Hepatocyte (in vitro differentiated cells): ENCODE results near the gene CUL9. TPM values are rescaled to one million over a fixed set of nuclear protein-coding genes. Genes with fewer than 3 reads are reported as not detected.

Experiments used
- DNase-seq: peaks from one replicate; pipeline ENCODE4 v3.0.0-alpha.2; 2016; ENCODE audit warnings: low spot score
- H2AFZ ChIP-seq: fragments of 200-600 bp; sonication (generic); 2 replicates; pipeline ENCODE4 v1.6.0; 2016; ENCODE audit warnings: antibody characterized with exemption, mild to moderate bottlenecking
- H3K27ac ChIP-seq: fragments of 200-600 bp; sonication (generic); 2 replicates; pipeline ENCODE4 v1.5.1; 2016; ENCODE audit warnings: mild to moderate bottlenecking
- H3K27me3 ChIP-seq: fragments of 200-600 bp; sonication (generic); 2 replicates; pipeline ENCODE4 v1.6.1; 2016
- H3K36me3 ChIP-seq: fragments of 200-600 bp; sonication (generic); replicated peaks from 2 replicates; pipeline ENCODE4 v1.5.1; 2016; ENCODE audit warnings: low read depth; ENCODE audit not compliant: insufficient read depth
- H3K4me1 ChIP-seq: fragments of 200-600 bp; sonication (generic); 2 replicates; pipeline ENCODE4 v1.5.1; 2016; ENCODE audit warnings: mild to moderate bottlenecking, moderate library complexity; ENCODE audit not compliant: insufficient read depth
- H3K4me2 ChIP-seq: fragments of 200-600 bp; sonication (generic); 2 replicates; pipeline ENCODE4 v1.6.0; 2016
- H3K4me3 ChIP-seq: fragments of 200-600 bp; sonication (generic); 2 replicates; pipeline ENCODE4 v1.5.1; 2016; ENCODE audit warnings: mild to moderate bottlenecking
- H3K79me2 ChIP-seq: fragments of 200-600 bp; sonication (generic); 2 replicates; pipeline ENCODE4 v1.6.0; 2017; ENCODE audit warnings: mild to moderate bottlenecking
- H3K9me2 ChIP-seq: fragments of 200-600 bp; sonication (generic); replicated peaks from 2 replicates; pipeline ENCODE4 v1.6.0; 2017; ENCODE audit warnings: mild to moderate bottlenecking; ENCODE audit not compliant: insufficient read depth
- H3K9me3 ChIP-seq: fragments of 200-600 bp; sonication (generic); 2 replicates; pipeline ENCODE4 v1.5.1; 2016; ENCODE audit warnings: low read depth, mild to moderate bottlenecking
- H4K20me1 ChIP-seq: fragments of 200-600 bp; sonication (generic); 2 replicates; pipeline ENCODE4 v1.6.0; 2016; ENCODE audit warnings: mild to moderate bottlenecking; ENCODE audit not compliant: insufficient read depth, poor library complexity, severe bottlenecking
- EZH2 ChIP-seq: fragments of 200-600 bp; sonication (generic); IDR thresholded peaks from 2 replicates; pipeline ENCODE4 v1.6.1; 2016; ENCODE audit warnings: antibody characterized with exemption, mild to moderate bottlenecking, borderline replicate concordance
- EZH2phosphoT487 ChIP-seq: fragments of 200-600 bp; sonication (generic); IDR thresholded peaks from one replicate; pipeline ENCODE4 v1.6.1; 2018; ENCODE audit warnings: antibody characterized with exemption, mild to moderate bottlenecking, low read depth, moderate library complexity; ENCODE audit not compliant: unreplicated experiment, severe bottlenecking
- WGBS: methylation state at CpG from one replicate; pipeline ENCODE4 v1.1.6; 2016; ENCODE audit warnings: low lambda C conversion rate; ENCODE audit errors: missing lambda C conversion rate; 5-methylcytosine and 5-hydroxymethylcytosine counted together
- polyA plus RNA-seq: library from polyadenylated mRNA; unstranded; fragments of >200 nt; fragmentation: Nextera tagmentation; extraction: Ambion mirVana; gene quantifications from 2 replicates; pipeline ENCODE4 v1.2.1, GENCODE V29; 2016
- total RNA-seq: library from RNA; depleted of rRNA; stranded (reverse); fragments of >200 nt; gene quantifications from 2 replicates; pipeline ENCODE4 v1.2.3, GENCODE V29; 2014
- TF ChIP-seq, protein P1 (sequence below): fragments of 200-600 bp; sonication (generic); IDR thresholded peaks from 2 replicates; pipeline ENCODE4 v1.5.1; 2016; ENCODE audit warnings: antibody characterized with exemption, mild to moderate bottlenecking; ENCODE audit not compliant: poor library complexity

The CUL9 gene
- total and polyA plus RNA-seq, 2 experiments from 2014 or later, result 20.1 to 26.2 TPM

- Histone ChIP-seq H3K27ac (no peak overlapping the region), H3K4me3 (no peak overlapping the region)
Measured at GRCh38 chr6:43271944-43272343, 89.9 kb downstream of the CUL9 start.

GRCh38 chr6:43273707-43274106 lies 91.7 kb downstream of the CUL9 start:
- Histone ChIP-seq H3K27me3 (no peaks in the 10 kb centered on the region), H3K4me2 (no peak overlapping the region), H4K20me1 (no peaks in the 10 kb centered on the region), H3K9me2 (no peaks in the 10 kb centered on the region), H3K27ac (no peak overlapping the region), H3K9me3 (no peaks in the 10 kb centered on the region), H3K4me3 (no peak overlapping the region), H3K79me2 (no peaks in the 10 kb centered on the region), H2AFZ (no peak overlapping the region), H3K4me1 (peaks cover 69% of the 10 kb centered on the region), H3K36me3 (no peaks in the 10 kb centered on the region)
- 67% methylated on average over 2 of the region's 2 CpGs for WGBS
- no peak for TF ChIP-seq EZH2
- no peak for DNase-seq

More at GRCh38 chr6:43271944-43272343, 89.9 kb downstream of the CUL9 start:
- no peak for TF ChIP-seq EZH2phosphoT487
- TF ChIP-seq EZH2, result no peak
- TF ChIP-seq, protein P1, sequence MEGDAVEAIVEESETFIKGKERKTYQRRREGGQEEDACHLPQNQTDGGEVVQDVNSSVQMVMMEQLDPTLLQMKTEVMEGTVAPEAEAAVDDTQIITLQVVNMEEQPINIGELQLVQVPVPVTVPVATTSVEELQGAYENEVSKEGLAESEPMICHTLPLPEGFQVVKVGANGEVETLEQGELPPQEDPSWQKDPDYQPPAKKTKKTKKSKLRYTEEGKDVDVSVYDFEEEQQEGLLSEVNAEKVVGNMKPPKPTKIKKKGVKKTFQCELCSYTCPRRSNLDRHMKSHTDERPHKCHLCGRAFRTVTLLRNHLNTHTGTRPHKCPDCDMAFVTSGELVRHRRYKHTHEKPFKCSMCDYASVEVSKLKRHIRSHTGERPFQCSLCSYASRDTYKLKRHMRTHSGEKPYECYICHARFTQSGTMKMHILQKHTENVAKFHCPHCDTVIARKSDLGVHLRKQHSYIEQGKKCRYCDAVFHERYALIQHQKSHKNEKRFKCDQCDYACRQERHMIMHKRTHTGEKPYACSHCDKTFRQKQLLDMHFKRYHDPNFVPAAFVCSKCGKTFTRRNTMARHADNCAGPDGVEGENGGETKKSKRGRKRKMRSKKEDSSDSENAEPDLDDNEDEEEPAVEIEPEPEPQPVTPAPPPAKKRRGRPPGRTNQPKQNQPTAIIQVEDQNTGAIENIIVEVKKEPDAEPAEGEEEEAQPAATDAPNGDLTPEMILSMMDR, result no peak
- Histone ChIP-seq H3K36me3 (no peaks in the 10 kb centered on the region), H3K4me1 (peaks cover 71% of the 10 kb centered on the region), H3K9me2 (no peaks in the 10 kb centered on the region), H3K9me3 (no peaks in the 10 kb centered on the region), H3K27me3 (no peaks in the 10 kb centered on the region), H4K20me1 (no peaks in the 10 kb centered on the region), H2AFZ (no peak overlapping the region), H3K79me2 (no peaks in the 10 kb centered on the region), H3K4me2 (no peak overlapping the region)
- no peak for DNase-seq

Other genes with a start within 250 kb of the CUL9 start
- 4.4 and 6.5 TPM in 2 replicates for gene GNMT, start 221.4 kb upstream of the CUL9 start, total RNA-seq
- 10.4 and 16.2 TPM in 2 replicates for gene GNMT, start 221.4 kb upstream of the CUL9 start, polyA plus RNA-seq
- 32.4 and 39.4 TPM in 2 replicates for gene PEX6, start 203.0 kb upstream of the CUL9 start, total RNA-seq
- 36.0 and 46.1 TPM in 2 replicates for gene PEX6, start 203.0 kb upstream of the CUL9 start, polyA plus RNA-seq
- gene PPP2R5D, start 197.6 kb upstream of the CUL9 start, total RNA-seq, result 35.2 and 40.2 TPM in 2 replicates
- gene PPP2R5D, start 197.6 kb upstream of the CUL9 start, polyA plus RNA-seq, result 28.3 and 30.8 TPM in 2 replicates
- gene MEA1, start 168.2 kb upstream of the CUL9 start, total RNA-seq, result 72.9 and 73.3 TPM in 2 replicates
- 117 and 127 TPM in 2 replicates for gene MEA1, start 168.2 kb upstream of the CUL9 start, polyA plus RNA-seq
- 75.5 and 90.5 TPM in 2 replicates for gene KLHDC3, start 167.9 kb upstream of the CUL9 start, total RNA-seq
- gene KLHDC3, start 167.9 kb upstream of the CUL9 start, polyA plus RNA-seq, result 92.0 and 99.5 TPM in 2 replicates
- 75.8 and 83.2 TPM in 2 replicates for gene RRP36, start 160.6 kb upstream of the CUL9 start, total RNA-seq
- 72.5 and 73.2 TPM in 2 replicates for gene RRP36, start 160.6 kb upstream of the CUL9 start, polyA plus RNA-seq
- 46.1 and 58.2 TPM in 2 replicates for gene CUL7, start 128.3 kb upstream of the CUL9 start, total RNA-seq
- gene CUL7, start 128.3 kb upstream of the CUL9 start, polyA plus RNA-seq, result 39.2 and 46.4 TPM in 2 replicates
- gene MRPL2, start 122.8 kb upstream of the CUL9 start, total RNA-seq, result 24.7 and 28.8 TPM in 2 replicates
- 68.4 and 81.8 TPM in 2 replicates for gene MRPL2, start 122.8 kb upstream of the CUL9 start, polyA plus RNA-seq
- 73.4 and 73.5 TPM in 2 replicates for gene KLC4, start 122.6 kb upstream of the CUL9 start, total RNA-seq
- 67.5 and 68.9 TPM in 2 replicates for gene KLC4, start 122.6 kb upstream of the CUL9 start, polyA plus RNA-seq
- 108 and 127 TPM in 2 replicates for gene PTK7, start 105.9 kb upstream of the CUL9 start, total RNA-seq
- 159 and 162 TPM in 2 replicates for gene PTK7, start 105.9 kb upstream of the CUL9 start, polyA plus RNA-seq
- 19.1 and 22.0 TPM in 2 replicates for gene SRF, start 10.9 kb upstream of the CUL9 start, total RNA-seq
- 7.4 and 9.3 TPM in 2 replicates for gene SRF, start 10.9 kb upstream of the CUL9 start, polyA plus RNA-seq
- gene DNPH1, start 47.3 kb downstream of the CUL9 start, total RNA-seq, result 105 and 124 TPM in 2 replicates
- gene DNPH1, start 47.3 kb downstream of the CUL9 start, polyA plus RNA-seq, result 136 and 153 TPM in 2 replicates
- 0.36 and 1.1 TPM in 2 replicates for gene TTBK1, start 61.3 kb downstream of the CUL9 start, total RNA-seq
- 0.34 and 0.52 TPM in 2 replicates for gene TTBK1, start 61.3 kb downstream of the CUL9 start, polyA plus RNA-seq
- gene SLC22A7, start 116.1 kb downstream of the CUL9 start, total RNA-seq, result 24.3 and 31.5 TPM in 2 replicates
- gene SLC22A7, start 116.1 kb downstream of the CUL9 start, polyA plus RNA-seq, result 18.5 and 40.1 TPM in 2 replicates
- 0.80 and 1.6 TPM in 2 replicates for gene CRIP3, start 126.6 kb downstream of the CUL9 start, total RNA-seq
- gene CRIP3, start 126.6 kb downstream of the CUL9 start, polyA plus RNA-seq, result 1.0 and 1.5 TPM in 2 replicates
- 13.4 and 14.4 TPM in 2 replicates for gene ZNF318, start 187.5 kb downstream of the CUL9 start, total RNA-seq
- 6.4 and 6.9 TPM in 2 replicates for gene ZNF318, start 187.5 kb downstream of the CUL9 start, polyA plus RNA-seq
- gene ABCC10, start 245.3 kb downstream of the CUL9 start, total RNA-seq, result 16.7 and 17.6 TPM in 2 replicates
- gene ABCC10, start 245.3 kb downstream of the CUL9 start, polyA plus RNA-seq, result 33.3 and 41.3 TPM in 2 replicates